ENCODE results near the gene PACRG. TPM values are rescaled to one million over a fixed set of nuclear protein-coding genes. Genes with fewer than 3 reads are reported as not detected.

The PACRG gene
- total and polyA plus RNA-seq, 4 donors: 0.47 to 3.8 (median 2.4) TPM

- TF ChIP-seq ZBTB33 (IDR thresholded peaks at IDR 0.05) (no peak), HNF4G (IDR thresholded peaks at IDR 0.05) (no peak), YY1 (IDR thresholded peaks at IDR 0.05) (no peak), JUND (IDR thresholded peaks at IDR 0.05) (no peak), REST (IDR thresholded peaks at IDR 0.05) (no peak), RAD21 (IDR thresholded peaks at IDR 0.05) (no peak), EGR1 (IDR thresholded peaks at IDR 0.05; ENCODE audit: low read depth in 2 of 2) (no peak), CTCF (IDR thresholded peaks at IDR 0.05; ENCODE audit: low read depth, low read length, missing input control) (no peak), MAX (IDR thresholded peaks at IDR 0.05) (no peak), NR2F2 (IDR thresholded peaks at IDR 0.05) (no peak), GABPA (IDR thresholded peaks at IDR 0.05 in 1 of 2, conservative IDR thresholded peaks at IDR 0.05 in 1 of 2) (no peak), RXRA (IDR thresholded peaks at IDR 0.05) (no peak)
- TF ChIP-seq, protein P1, sequence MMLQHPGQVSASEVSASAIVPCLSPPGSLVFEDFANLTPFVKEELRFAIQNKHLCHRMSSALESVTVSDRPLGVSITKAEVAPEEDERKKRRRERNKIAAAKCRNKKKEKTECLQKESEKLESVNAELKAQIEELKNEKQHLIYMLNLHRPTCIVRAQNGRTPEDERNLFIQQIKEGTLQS (IDR thresholded peaks at IDR 0.05): no peak
- no peaks in the 10 kb centered on the region for H3K4me1 ChIP-seq (ENCODE audit: control insufficient read depth in 4 of 4, insufficient read depth in 4 of 4, low read length in 3 of 4)
- no peaks in the 10 kb centered on the region for H3K27me3 ChIP-seq (ENCODE audit: control insufficient read depth in 4 of 4, insufficient read depth in 4 of 4, low read length in 3 of 4)
- WGBS: 85% methylated on average over 2 of the region's 2 CpGs
- no peak for DNase-seq (ENCODE audit: low spot score)
- peaks cover 0 to 16% (median 3%) of the 10 kb centered on the region in 4 donors for H3K9me3 ChIP-seq (ENCODE audit: control insufficient read depth in 4 of 4, low read length in 3 of 4)
- H3K9ac ChIP-seq (ENCODE audit: low read depth in 1 of 2, low read length in 2 of 2): no peak overlapping the region
- no peak overlapping the region for H3K27ac ChIP-seq (ENCODE audit: low read depth in 1 of 2, low read length in 2 of 2)
- H3K4me3 ChIP-seq (ENCODE audit: low read depth in 1 of 3, low read length in 3 of 3): no peak overlapping the region
- no peaks in the 10 kb centered on the region for H3K36me3 ChIP-seq (ENCODE audit: control insufficient read depth in 4 of 4, insufficient read depth in 3 of 4, low read depth in 1 of 4, low read length in 3 of 4)
These were observed 385.7 kb downstream of the PACRG start for GRCh38 chr6:163113358-163113962.

DNA sequence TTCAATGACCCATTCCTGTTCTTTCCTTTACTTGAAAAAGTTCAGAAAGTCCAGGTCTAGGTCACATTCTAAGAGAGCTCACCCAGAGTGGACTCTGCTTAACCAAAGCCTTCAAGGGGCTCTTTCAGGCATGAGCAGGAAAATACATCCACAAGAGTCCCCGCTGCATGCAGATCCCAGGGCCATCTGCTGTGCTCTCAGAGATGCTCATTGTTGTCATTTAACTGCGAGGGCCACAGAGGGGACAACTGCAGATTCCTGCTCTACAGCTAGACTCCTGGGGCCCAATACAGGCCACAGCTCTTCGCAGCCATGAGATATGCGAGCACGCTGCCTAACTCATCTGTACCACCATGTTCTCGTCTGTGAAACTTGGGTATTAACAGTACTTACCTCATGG is 391.2 kb downstream of the PACRG start:
- Histone ChIP-seq H3K4me1 (ENCODE audit: control insufficient read depth in 4 of 4, insufficient read depth in 4 of 4, low read length in 3 of 4) (no peaks in the 10 kb centered on the region), H3K9me3 (ENCODE audit: control insufficient read depth in 4 of 4, low read length in 3 of 4) (no peaks in the 10 kb centered on the region), H3K36me3 (ENCODE audit: control insufficient read depth in 4 of 4, insufficient read depth in 3 of 4, low read depth in 1 of 4, low read length in 3 of 4) (no peaks in the 10 kb centered on the region), H3K9ac (ENCODE audit: low read depth in 1 of 2, low read length in 2 of 2) (no peak overlapping the region), H3K27ac (ENCODE audit: low read depth in 1 of 2, low read length in 2 of 2) (no peak overlapping the region), H3K4me3 (ENCODE audit: low read depth in 1 of 3, low read length in 3 of 3) (no peak overlapping the region), H3K27me3 (ENCODE audit: control insufficient read depth in 4 of 4, insufficient read depth in 4 of 4, low read length in 3 of 4) (no peaks in the 10 kb centered on the region)
- TF ChIP-seq TAF1 (conservative IDR thresholded peaks at IDR 0.05): no peak
- TF ChIP-seq, protein P1 (IDR thresholded peaks at IDR 0.05): no peak
- no peak for TF ChIP-seq REST (IDR thresholded peaks at IDR 0.05)
- TF ChIP-seq RAD21 (IDR thresholded peaks at IDR 0.05): no peak
- no peak for TF ChIP-seq SP1 (IDR thresholded peaks at IDR 0.05)
- TF ChIP-seq YY1 (IDR thresholded peaks at IDR 0.05): no peak
- TF ChIP-seq ZBTB33 (IDR thresholded peaks at IDR 0.05): no peak
- TF ChIP-seq HNF4G (IDR thresholded peaks at IDR 0.05): no peak
- TF ChIP-seq EGR1 (IDR thresholded peaks at IDR 0.05; ENCODE audit: low read depth in 2 of 2): no peak
- no peak for TF ChIP-seq GABPA (IDR thresholded peaks at IDR 0.05 in 1 of 2, conservative IDR thresholded peaks at IDR 0.05 in 1 of 2)
- no peak for TF ChIP-seq FOXA2 (IDR thresholded peaks at IDR 0.05)
- 89% methylated on average over 6 of the region's 6 CpGs for WGBS
- DNase-seq (ENCODE audit: low spot score): no peak
